SU-DHL-6 (cell line): ENCODE results near the gene GABRE.

ENCODE experiments used
- H2AFZ ChIP-seq: fragments of 200-600 bp; sonication (generic); 2 replicates; pipeline ENCODE4 v1.6.1; 2014; ENCODE audit warnings: low read depth, mild to moderate bottlenecking, moderate library complexity, mixed read lengths, antibody characterized with exemption, low read length; ENCODE audit not compliant: severe bottlenecking
- H3F3A ChIP-seq: fragments of 200-600 bp; shearing (Covaris generic); 2 replicates; pipeline ENCODE4 v1.6.0; 2016; ENCODE audit warnings: antibody characterized with exemption, mild to moderate bottlenecking; ENCODE audit not compliant: insufficient read depth
- H3K27ac ChIP-seq: fragments of 200-600 bp; sonication (generic); 2 replicates; pipeline ENCODE4 v1.5.1; 2016; ENCODE audit warnings: low read depth, mild to moderate bottlenecking, low read length, moderate library complexity, mixed read lengths
- H3K27me3 ChIP-seq: fragments of 200-600 bp; sonication (generic), shearing (Covaris generic); 2 replicates; pipeline ENCODE4 v1.6.0; 2014; ENCODE audit warnings: mild to moderate bottlenecking, low read length
- H3K36me3 ChIP-seq: fragments of 200-600 bp; sonication (generic); 2 replicates; pipeline ENCODE4 v1.6.1; 2014; ENCODE audit warnings: mild to moderate bottlenecking, low read length, mixed read lengths
- H3K4me2 ChIP-seq: fragments of 300-600, 200-600 bp; shearing (Covaris generic), sonication (generic); 2 replicates; pipeline ENCODE4 v1.6.0; 2014; ENCODE audit warnings: low read length, low read depth, mild to moderate bottlenecking; ENCODE audit not compliant: poor library complexity, severe bottlenecking
- H3K4me3 ChIP-seq: fragments of 200-600 bp; sonication (generic); 2 replicates; pipeline ENCODE4 v1.5.1; 2014; ENCODE audit warnings: antibody characterized with exemption, low read length, mild to moderate bottlenecking, mixed read lengths; ENCODE audit not compliant: insufficient read depth, poor library complexity, severe bottlenecking
- H3K79me2 ChIP-seq: fragments of 200-600 bp; sonication (generic); 2 replicates; pipeline ENCODE4 v1.6.1; 2014; ENCODE audit warnings: mild to moderate bottlenecking, low read length, moderate library complexity; ENCODE audit not compliant: insufficient read depth
- H3K9ac ChIP-seq: fragments of 200-600 bp; sonication (generic); 2 replicates; pipeline ENCODE4 v1.7.0; 2014; ENCODE audit warnings: mild to moderate bottlenecking, low read length
- H3K9me2 ChIP-seq: fragments of 200-600 bp; sonication (generic); replicated peaks from 2 replicates; pipeline ENCODE4 v1.6.1; 2014; ENCODE audit warnings: low read length; ENCODE audit not compliant: insufficient read depth
- H3K9me3 ChIP-seq: fragments of 200-600 bp; sonication (generic); 2 replicates; pipeline ENCODE4 v1.6.1; 2014; ENCODE audit warnings: low read length, mixed read lengths; ENCODE audit not compliant: insufficient read depth
- H4K20me1 ChIP-seq: fragments of 200-600 bp; sonication (generic); 2 replicates; pipeline ENCODE4 v1.6.1; 2014; ENCODE audit warnings: low read depth, mild to moderate bottlenecking, antibody characterized with exemption, low read length, moderate library complexity, mixed read lengths
- EZH2phosphoT487 ChIP-seq: fragments of 200-600 bp; sonication (generic), shearing (Covaris generic); conservative IDR thresholded peaks from 2 replicates; pipeline ENCODE4 v1.6.1; 2018; ENCODE audit warnings: mild to moderate bottlenecking, antibody characterized with exemption, low read length, moderate library complexity, mixed read lengths
- TF ChIP-seq, protein P1 (sequence below): fragments of 200-600 bp; sonication (generic); IDR thresholded peaks from one replicate; pipeline ENCODE4 v1.5.1; 2017; ENCODE audit warnings: antibody characterized with exemption, mild to moderate bottlenecking, low read length, moderate library complexity; ENCODE audit not compliant: insufficient read depth, poor library complexity, severe bottlenecking

Gene GABRE

GRCh38 chrX:151970027-151970426 lies 4.4 kb downstream of the GABRE start:
- H3F3A ChIP-seq: no peaks in the 10 kb centered on the region
- H2AFZ ChIP-seq: no peak overlapping the region
- H3K4me3 ChIP-seq: no peak overlapping the region
- no peaks in the 10 kb centered on the region for H3K27me3 ChIP-seq
- H3K9ac ChIP-seq: no peak overlapping the region
- no peaks in the 10 kb centered on the region for H3K79me2 ChIP-seq
- no peaks in the 10 kb centered on the region for H3K9me2 ChIP-seq
- no peaks in the 10 kb centered on the region for H3K9me3 ChIP-seq
- H3K27ac ChIP-seq: no peak overlapping the region
- no peaks in the 10 kb centered on the region for H3K36me3 ChIP-seq
- TF ChIP-seq, protein P1, sequence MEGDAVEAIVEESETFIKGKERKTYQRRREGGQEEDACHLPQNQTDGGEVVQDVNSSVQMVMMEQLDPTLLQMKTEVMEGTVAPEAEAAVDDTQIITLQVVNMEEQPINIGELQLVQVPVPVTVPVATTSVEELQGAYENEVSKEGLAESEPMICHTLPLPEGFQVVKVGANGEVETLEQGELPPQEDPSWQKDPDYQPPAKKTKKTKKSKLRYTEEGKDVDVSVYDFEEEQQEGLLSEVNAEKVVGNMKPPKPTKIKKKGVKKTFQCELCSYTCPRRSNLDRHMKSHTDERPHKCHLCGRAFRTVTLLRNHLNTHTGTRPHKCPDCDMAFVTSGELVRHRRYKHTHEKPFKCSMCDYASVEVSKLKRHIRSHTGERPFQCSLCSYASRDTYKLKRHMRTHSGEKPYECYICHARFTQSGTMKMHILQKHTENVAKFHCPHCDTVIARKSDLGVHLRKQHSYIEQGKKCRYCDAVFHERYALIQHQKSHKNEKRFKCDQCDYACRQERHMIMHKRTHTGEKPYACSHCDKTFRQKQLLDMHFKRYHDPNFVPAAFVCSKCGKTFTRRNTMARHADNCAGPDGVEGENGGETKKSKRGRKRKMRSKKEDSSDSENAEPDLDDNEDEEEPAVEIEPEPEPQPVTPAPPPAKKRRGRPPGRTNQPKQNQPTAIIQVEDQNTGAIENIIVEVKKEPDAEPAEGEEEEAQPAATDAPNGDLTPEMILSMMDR: no peak
- TF ChIP-seq EZH2phosphoT487: no peak
- no peak overlapping the region for H3K4me2 ChIP-seq
- H4K20me1 ChIP-seq: no peaks in the 10 kb centered on the region

- Histone ChIP-seq H3F3A (no peaks in the 10 kb centered on the region), H3K36me3 (no peaks in the 10 kb centered on the region), H3K9me3 (no peaks in the 10 kb centered on the region), H2AFZ (no peak overlapping the region), H3K27ac (no peak overlapping the region), H3K79me2 (no peaks in the 10 kb centered on the region), H3K9me2 (no peaks in the 10 kb centered on the region), H4K20me1 (no peaks in the 10 kb centered on the region), H3K27me3 (no peaks in the 10 kb centered on the region), H3K4me2 (no peak overlapping the region), H3K9ac (no peak overlapping the region), H3K4me3 (no peak overlapping the region)
- no peak for TF ChIP-seq EZH2phosphoT487
- TF ChIP-seq, protein P1: no peak
Measured at GRCh38 chrX:151966236-151966635, 8.2 kb downstream of the GABRE start.

GRCh38 chrX:151962034-151962433 lies 12.4 kb downstream of the GABRE start:
- TF ChIP-seq, protein P1: no peak
- no peak for TF ChIP-seq EZH2phosphoT487
- Histone ChIP-seq H3K4me2 (no peak overlapping the region), H3K79me2 (no peaks in the 10 kb centered on the region), H3F3A (no peaks in the 10 kb centered on the region), H3K36me3 (no peaks in the 10 kb centered on the region), H3K27me3 (no peaks in the 10 kb centered on the region), H3K9ac (no peak overlapping the region), H3K4me3 (no peak overlapping the region), H2AFZ (no peak overlapping the region), H3K9me3 (no peaks in the 10 kb centered on the region), H4K20me1 (no peaks in the 10 kb centered on the region), H3K27ac (no peak overlapping the region), H3K9me2 (no peaks in the 10 kb centered on the region)
